DND-41 (cell line): ENCODE measurements around the gene BLID.

Source experiments
- ATAC-seq: fragments of 200-7000 bp; cut with Tn5 transposase; 3 replicates; pipeline ENCODE4 v1.9.1; 2021; ENCODE audit warnings: low read depth; ENCODE audit not compliant: insufficient read depth
- DNase-seq: peaks from one replicate; pipeline ENCODE4 v3.0.0-alpha.2; 2020
- H2AFZ ChIP-seq: 2 replicates; pipeline ENCODE4 v1.6.0; 2012; ENCODE audit warnings: low read depth, low read length
- H3K27ac ChIP-seq: 2 replicates; pipeline ENCODE4 v1.5.1; 2012; ENCODE audit warnings: low read length, inconsistent platforms
- H3K27me3 ChIP-seq: fragments of 200-600 bp; sonication (generic); 2 replicates; pipeline ENCODE4 v1.6.0; 2012; ENCODE audit warnings: low read length, mild to moderate bottlenecking, inconsistent platforms; ENCODE audit not compliant: insufficient read depth, poor library complexity
- H3K36me3 ChIP-seq: 2 replicates; pipeline ENCODE4 v1.5.1; 2012; ENCODE audit warnings: low read length, inconsistent platforms; ENCODE audit not compliant: insufficient read depth
- H3K4me1 ChIP-seq: 2 replicates; pipeline ENCODE4 v1.5.1; 2012; ENCODE audit warnings: mild to moderate bottlenecking, low read length; ENCODE audit not compliant: insufficient read depth
- H3K4me2 ChIP-seq: 2 replicates; pipeline ENCODE4 v1.6.0; 2012; ENCODE audit warnings: mild to moderate bottlenecking, moderate library complexity, low read length, inconsistent platforms; ENCODE audit not compliant: insufficient read depth
- H3K4me3 ChIP-seq, 2 experiments: fragments of 200-600 bp in 1 of 2; shearing (Covaris generic) in 1 of 2; 2 replicates each; pipeline ENCODE4 v1.5.1; 2012 to 2016; ENCODE audit warnings: inconsistent platforms in 2 of 2, low read length in 2 of 2, mild to moderate bottlenecking in 2 of 2, low read depth in 1 of 2, moderate library complexity in 1 of 2
- H3K79me2 ChIP-seq: 2 replicates; pipeline ENCODE4 v1.6.0; 2012; ENCODE audit warnings: low read length, inconsistent platforms; ENCODE audit not compliant: insufficient read depth
- H3K9ac ChIP-seq: 2 replicates; pipeline ENCODE4 v1.6.0; 2012; ENCODE audit warnings: low read depth, mild to moderate bottlenecking, inconsistent platforms, low read length, moderate library complexity
- H3K9me3 ChIP-seq: 2 replicates; pipeline ENCODE4 v1.5.1; 2012; ENCODE audit warnings: low read length, moderate library complexity, mild to moderate bottlenecking, inconsistent platforms; ENCODE audit not compliant: insufficient read depth, severe bottlenecking
- H4K20me1 ChIP-seq: 2 replicates; pipeline ENCODE4 v1.6.0; 2012; ENCODE audit warnings: low read length; ENCODE audit not compliant: insufficient read depth
- EZH2 ChIP-seq: IDR thresholded peaks from 3 replicates; pipeline ENCODE4 v1.6.1; 2012; ENCODE audit warnings: borderline replicate concordance, low read depth, mild to moderate bottlenecking, moderate library complexity, low read length, inconsistent platforms; ENCODE audit not compliant: severe bottlenecking
- TF ChIP-seq, protein P1 (sequence below): IDR thresholded peaks from 2 replicates; pipeline ENCODE4 v1.5.1; 2012; ENCODE audit warnings: borderline replicate concordance, low read length, moderate library complexity, mild to moderate bottlenecking; ENCODE audit not compliant: poor library complexity, severe bottlenecking; ENCODE audit errors: extremely low read depth

Gene BLID

DNA sequence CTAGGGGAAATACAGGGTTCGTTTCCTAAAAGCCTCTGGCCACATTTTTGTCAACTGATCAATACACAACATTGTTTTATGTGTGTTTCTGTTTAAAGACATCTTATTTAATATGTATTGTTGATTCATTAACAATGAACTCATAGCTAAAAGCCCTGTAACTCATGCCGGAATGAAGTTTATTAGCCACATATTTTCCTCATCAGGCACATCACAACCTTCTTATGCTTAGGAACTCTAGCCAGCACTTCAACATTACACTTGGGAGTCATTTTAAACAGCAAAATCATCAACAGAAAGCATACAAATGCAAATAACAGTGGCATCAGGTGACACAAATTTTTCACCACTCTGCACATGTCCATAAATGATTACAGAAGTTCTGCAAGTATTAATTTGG, 15.1 kb upstream of the BLID start:
- Histone ChIP-seq H3K4me3 (no peak overlapping the region), H3K9ac (no peak overlapping the region), H3K27ac (no peak overlapping the region), H4K20me1 (no peaks in the 10 kb centered on the region), H3K79me2 (no peaks in the 10 kb centered on the region), H3K4me2 (no peak overlapping the region), H3K4me1 (no peaks in the 10 kb centered on the region), H3K27me3 (peaks cover 3% of the 10 kb centered on the region), H3K9me3 (no peaks in the 10 kb centered on the region), H3K36me3 (no peaks in the 10 kb centered on the region), H2AFZ (no peak overlapping the region)
- ATAC-seq (no peak), DNase-seq (no peak)
- no peak for TF ChIP-seq EZH2
- TF ChIP-seq, protein P1, sequence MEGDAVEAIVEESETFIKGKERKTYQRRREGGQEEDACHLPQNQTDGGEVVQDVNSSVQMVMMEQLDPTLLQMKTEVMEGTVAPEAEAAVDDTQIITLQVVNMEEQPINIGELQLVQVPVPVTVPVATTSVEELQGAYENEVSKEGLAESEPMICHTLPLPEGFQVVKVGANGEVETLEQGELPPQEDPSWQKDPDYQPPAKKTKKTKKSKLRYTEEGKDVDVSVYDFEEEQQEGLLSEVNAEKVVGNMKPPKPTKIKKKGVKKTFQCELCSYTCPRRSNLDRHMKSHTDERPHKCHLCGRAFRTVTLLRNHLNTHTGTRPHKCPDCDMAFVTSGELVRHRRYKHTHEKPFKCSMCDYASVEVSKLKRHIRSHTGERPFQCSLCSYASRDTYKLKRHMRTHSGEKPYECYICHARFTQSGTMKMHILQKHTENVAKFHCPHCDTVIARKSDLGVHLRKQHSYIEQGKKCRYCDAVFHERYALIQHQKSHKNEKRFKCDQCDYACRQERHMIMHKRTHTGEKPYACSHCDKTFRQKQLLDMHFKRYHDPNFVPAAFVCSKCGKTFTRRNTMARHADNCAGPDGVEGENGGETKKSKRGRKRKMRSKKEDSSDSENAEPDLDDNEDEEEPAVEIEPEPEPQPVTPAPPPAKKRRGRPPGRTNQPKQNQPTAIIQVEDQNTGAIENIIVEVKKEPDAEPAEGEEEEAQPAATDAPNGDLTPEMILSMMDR = no peak

DNA sequence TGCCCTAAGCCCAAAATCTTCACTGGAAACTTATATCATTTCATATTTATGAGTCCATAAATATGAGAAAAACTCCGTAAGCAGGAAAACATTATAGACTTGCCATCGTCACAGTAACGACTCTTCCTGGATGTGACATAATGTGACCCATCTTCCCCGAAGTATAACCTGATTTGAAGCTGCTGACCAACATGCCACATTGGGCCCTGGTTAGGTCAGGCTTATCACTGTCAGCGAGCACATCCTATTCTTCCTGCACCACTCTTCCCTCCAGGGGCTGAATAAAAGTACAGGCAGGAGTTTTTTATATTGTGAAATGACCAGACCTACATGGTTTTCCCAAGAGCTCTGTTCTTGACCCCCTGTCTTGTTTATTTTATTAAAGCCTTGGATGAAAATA, 12.1 kb upstream of the BLID start:
- Histone ChIP-seq H3K27ac (no peak overlapping the region), H3K27me3 (peaks cover 3% of the 10 kb centered on the region), H2AFZ (no peak overlapping the region), H3K4me3 (no peak overlapping the region), H3K9ac (no peak overlapping the region), H3K9me3 (no peaks in the 10 kb centered on the region), H3K4me2 (no peak overlapping the region), H3K79me2 (no peaks in the 10 kb centered on the region), H3K36me3 (no peaks in the 10 kb centered on the region), H3K4me1 (no peaks in the 10 kb centered on the region), H4K20me1 (no peaks in the 10 kb centered on the region)
- ATAC-seq = no peak
- no peak for DNase-seq
- TF ChIP-seq, protein P1 = no peak
- TF ChIP-seq EZH2 = no peak

DNA sequence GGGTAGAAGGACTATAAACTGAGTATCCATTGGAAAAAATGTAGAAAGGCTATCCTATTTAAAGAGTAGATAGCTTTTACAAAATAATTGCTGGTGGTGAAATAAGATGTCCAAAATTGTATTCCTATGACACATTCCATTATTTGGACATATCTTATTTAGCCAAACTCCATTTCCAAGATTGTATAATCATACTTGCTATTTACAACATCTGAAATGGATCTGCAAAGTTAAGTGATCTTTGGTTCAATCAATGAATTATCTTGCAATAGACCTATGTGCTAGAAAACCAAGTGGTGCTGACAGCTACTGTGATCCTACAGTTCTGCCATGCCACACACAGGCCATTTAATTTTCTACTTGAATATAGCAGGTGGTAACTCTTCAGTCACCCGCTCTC, 11.0 kb upstream of the BLID start:
- Histone ChIP-seq H3K27ac (no peak overlapping the region), H3K4me2 (no peak overlapping the region), H2AFZ (no peak overlapping the region), H3K4me1 (no peaks in the 10 kb centered on the region), H3K4me3 (no peak overlapping the region), H3K79me2 (no peaks in the 10 kb centered on the region), H3K36me3 (no peaks in the 10 kb centered on the region), H3K9ac (no peak overlapping the region), H3K27me3 (peaks cover 3% of the 10 kb centered on the region), H4K20me1 (no peaks in the 10 kb centered on the region), H3K9me3 (no peaks in the 10 kb centered on the region)
- no peak for DNase-seq
- TF ChIP-seq, protein P1 = no peak
- no peak for TF ChIP-seq EZH2
- no peak for ATAC-seq
